ENCODE measurements around the gene ACTMAP.

Gene ACTMAP

GRCh38 chr19:40762754-40763470, 12.6 kb upstream of the ACTMAP start:
- no peak overlapping the region for H3K4me3 ChIP-seq (ENCODE audit: low read depth, low read length)
- DNase-seq (ENCODE audit: low read depth, low spot score), result peak; percentile 56
- peak; percentile 30 for TF ChIP-seq CTCF (IDR thresholded peaks at IDR 0.05; ENCODE audit: low read depth, low read length)
- in situ Hi-C loops (cut with HindIII; ENCODE audit: low sequenced_read_pairs), result no loop called here

GRCh38 chr19:40759352-40759751, 9.1 kb upstream of the ACTMAP start:
- H3K4me3 ChIP-seq (ENCODE audit: low read depth, low read length), result no peak overlapping the region
- no peak for DNase-seq (ENCODE audit: low read depth, low spot score)
- TF ChIP-seq CTCF (IDR thresholded peaks at IDR 0.05; ENCODE audit: low read depth, low read length), result no peak
- in situ Hi-C loops (cut with HindIII; ENCODE audit: low sequenced_read_pairs), result no loop called here

DNA sequence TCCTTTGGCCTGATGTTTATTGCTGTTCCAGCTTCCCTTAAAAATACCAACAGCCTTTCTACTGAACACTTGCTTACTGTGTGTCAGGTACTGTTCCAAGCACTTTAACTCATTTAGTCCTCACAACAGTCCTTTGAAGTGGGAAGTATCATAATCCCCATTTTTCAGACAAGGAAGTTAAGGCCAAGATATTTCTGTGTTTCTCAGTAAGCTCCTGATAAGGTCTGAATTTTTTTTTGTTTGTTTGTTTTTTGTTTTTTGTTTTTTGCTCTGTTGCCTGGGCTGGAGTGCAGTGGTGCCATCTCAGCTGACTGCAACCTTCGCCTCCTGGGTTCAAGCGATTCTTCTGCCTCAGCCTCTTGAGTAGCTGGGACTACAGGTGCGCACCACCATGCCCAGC, 8.2 kb upstream of the ACTMAP start:
- in situ Hi-C loops (cut with HindIII; ENCODE audit: low sequenced_read_pairs), result no loop called here
- H3K4me3 ChIP-seq (ENCODE audit: low read depth, low read length), result no peak overlapping the region
- TF ChIP-seq CTCF (IDR thresholded peaks at IDR 0.05; ENCODE audit: low read depth, low read length), result no peak
- DNase-seq (ENCODE audit: low read depth, low spot score), result no peak

- H3K4me3 ChIP-seq (ENCODE audit: low read depth, low read length), result no peak overlapping the region
- TF ChIP-seq CTCF (IDR thresholded peaks at IDR 0.05; ENCODE audit: low read depth, low read length), result no peak
- no peak for DNase-seq (ENCODE audit: low read depth, low spot score)
- in situ Hi-C loops (cut with HindIII; ENCODE audit: low sequenced_read_pairs), result no loop called here
Observed at GRCh38 chr19:40756502-40757110, 6.3 kb upstream of the ACTMAP start.

- H3K4me3 ChIP-seq (ENCODE audit: low read depth, low read length), result no peak overlapping the region
- in situ Hi-C loops (cut with HindIII; ENCODE audit: low sequenced_read_pairs), result no loop called here
- no peak for DNase-seq (ENCODE audit: low read depth, low spot score)
- no peak for TF ChIP-seq CTCF (IDR thresholded peaks at IDR 0.05; ENCODE audit: low read depth, low read length)
Observed at GRCh38 chr19:40755791-40756190, 5.5 kb upstream of the ACTMAP start.

- no peak for TF ChIP-seq CTCF (IDR thresholded peaks at IDR 0.05; ENCODE audit: low read depth, low read length)
- no peak for DNase-seq (ENCODE audit: low read depth, low spot score)
- H3K4me3 ChIP-seq (ENCODE audit: low read depth, low read length), result no peak overlapping the region
- in situ Hi-C loops (cut with HindIII; ENCODE audit: low sequenced_read_pairs), result no loop called here
Observed at GRCh38 chr19:40755248-40755624, 5.0 kb upstream of the ACTMAP start.

Data from astrocyte of the spinal cord (primary cell).